Peyer's patch (tissue), 4 donors: ENCODE data around the gene TCF23.

Experiments
- POLR2A ChIP-seq, 2 donors: fragments of 450-650 bp; IDR thresholded peaks; one replicate each; pipeline ENCODE4 v1.5.1; 2017; ENCODE audit warnings: antibody characterized with exemption in 2 of 2, mild to moderate bottlenecking in 2 of 2, moderate library complexity in 2 of 2
- TF ChIP-seq, protein P1 (sequence below), 6 experiments: fragments of 450-650 bp in 4 of 6; fragments of 200-600 bp in 2 of 6; sonication (generic) in 1 of 6; IDR thresholded peaks; one replicate each; pipeline ENCODE4 v1.5.1; 2017 to 2019; ENCODE audit warnings: antibody characterized with exemption in 6 of 6, mild to moderate bottlenecking in 3 of 6, moderate library complexity in 1 of 6

DNA sequence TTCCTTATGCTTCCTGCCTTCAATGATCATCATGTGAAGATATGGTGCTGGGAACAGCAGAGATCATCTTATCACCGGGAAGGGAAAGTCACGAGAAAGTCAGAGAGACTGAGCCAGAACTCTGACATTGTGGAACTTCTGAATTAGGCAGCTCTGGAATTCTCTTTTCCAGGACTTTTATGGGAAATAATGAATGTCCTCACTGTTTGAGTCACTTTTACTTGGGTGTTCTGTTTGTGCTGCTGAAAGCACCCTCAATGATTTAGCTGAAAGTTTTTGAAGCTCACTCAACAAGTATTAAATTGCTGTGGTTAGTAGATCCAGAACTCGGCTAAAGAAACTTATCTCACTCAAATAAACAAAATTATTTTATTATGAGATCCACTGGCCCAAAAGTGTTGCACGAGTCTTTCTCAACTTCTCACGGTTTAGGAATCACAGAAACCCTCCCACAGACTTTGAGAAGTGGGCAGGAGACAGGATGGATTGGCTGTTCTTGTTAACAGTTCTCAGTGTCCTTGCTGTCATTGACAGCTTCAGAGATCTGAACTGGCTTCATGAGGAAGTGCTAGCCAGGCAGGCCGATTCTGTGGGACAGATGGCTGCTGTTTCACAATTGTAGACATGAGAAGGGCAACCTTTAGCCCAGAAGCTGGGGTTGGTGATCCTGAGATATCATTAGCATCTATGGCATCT lies 36.7 kb downstream of the TCF23 start:
- TF ChIP-seq, protein P1, sequence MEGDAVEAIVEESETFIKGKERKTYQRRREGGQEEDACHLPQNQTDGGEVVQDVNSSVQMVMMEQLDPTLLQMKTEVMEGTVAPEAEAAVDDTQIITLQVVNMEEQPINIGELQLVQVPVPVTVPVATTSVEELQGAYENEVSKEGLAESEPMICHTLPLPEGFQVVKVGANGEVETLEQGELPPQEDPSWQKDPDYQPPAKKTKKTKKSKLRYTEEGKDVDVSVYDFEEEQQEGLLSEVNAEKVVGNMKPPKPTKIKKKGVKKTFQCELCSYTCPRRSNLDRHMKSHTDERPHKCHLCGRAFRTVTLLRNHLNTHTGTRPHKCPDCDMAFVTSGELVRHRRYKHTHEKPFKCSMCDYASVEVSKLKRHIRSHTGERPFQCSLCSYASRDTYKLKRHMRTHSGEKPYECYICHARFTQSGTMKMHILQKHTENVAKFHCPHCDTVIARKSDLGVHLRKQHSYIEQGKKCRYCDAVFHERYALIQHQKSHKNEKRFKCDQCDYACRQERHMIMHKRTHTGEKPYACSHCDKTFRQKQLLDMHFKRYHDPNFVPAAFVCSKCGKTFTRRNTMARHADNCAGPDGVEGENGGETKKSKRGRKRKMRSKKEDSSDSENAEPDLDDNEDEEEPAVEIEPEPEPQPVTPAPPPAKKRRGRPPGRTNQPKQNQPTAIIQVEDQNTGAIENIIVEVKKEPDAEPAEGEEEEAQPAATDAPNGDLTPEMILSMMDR (IDR thresholded peaks at IDR 0.05) = no peak
- no peak for TF ChIP-seq POLR2A (IDR thresholded peaks at IDR 0.05)
